Osteoblast (primary cell): ENCODE data around the gene EHD4. TPM values are rescaled to one million over a fixed set of nuclear protein-coding genes. Genes with fewer than 3 reads are reported as not detected.
A peak's percentile ranks its signal among the peaks of the same experiment; 100 is the strongest.

ENCODE experiments used
- DNase-seq: peaks from one replicate; pipeline ENCODE4 v3.0.0; 2011; ENCODE audit warnings: low spot score, mixed read lengths; ENCODE audit not compliant: insufficient read length; ENCODE audit errors: missing footprints
- H2AFZ ChIP-seq: 2 replicates; pipeline ENCODE4 v1.6.0; 2011; ENCODE audit warnings: mild to moderate bottlenecking, low read length
- H3K27ac ChIP-seq: 2 replicates; pipeline ENCODE4 v1.5.1; 2011; ENCODE audit warnings: mild to moderate bottlenecking, low read depth, low read length, moderate library complexity
- H3K27me3 ChIP-seq: 2 replicates; pipeline ENCODE4 v1.6.0; 2012; ENCODE audit warnings: mild to moderate bottlenecking, control low read depth, inconsistent platforms, low read length, moderate library complexity; ENCODE audit not compliant: insufficient read depth
- H3K36me3 ChIP-seq: 2 replicates; pipeline ENCODE4 v1.5.1; 2011; ENCODE audit warnings: mild to moderate bottlenecking, low read length, control low read depth, moderate library complexity; ENCODE audit not compliant: insufficient read depth
- H3K4me1 ChIP-seq: 2 replicates; pipeline ENCODE4 v1.5.1; 2011; ENCODE audit warnings: mild to moderate bottlenecking, low read length, control low read depth, moderate library complexity; ENCODE audit not compliant: insufficient read depth
- H3K4me2 ChIP-seq: 2 replicates; pipeline ENCODE4 v1.6.0; 2011; ENCODE audit warnings: mild to moderate bottlenecking, low read length; ENCODE audit not compliant: insufficient read depth
- H3K4me3 ChIP-seq: fragments of 200-600 bp; sonication (generic); 3 replicates; pipeline ENCODE4 v1.5.1; 2012; ENCODE audit warnings: mild to moderate bottlenecking, low read length, inconsistent platforms; ENCODE audit not compliant: insufficient read depth
- H3K79me2 ChIP-seq: 2 replicates; pipeline ENCODE4 v1.6.0; 2012; ENCODE audit warnings: mild to moderate bottlenecking, low read length, control low read depth, inconsistent platforms; ENCODE audit not compliant: insufficient read depth
- H3K9me3 ChIP-seq: 2 replicates; pipeline ENCODE4 v1.5.1; 2011; ENCODE audit warnings: low read depth, low read length, control low read depth
- H4K20me1 ChIP-seq: 2 replicates; pipeline ENCODE4 v1.6.0; 2012; ENCODE audit warnings: mild to moderate bottlenecking, low read length, control low read depth; ENCODE audit not compliant: insufficient read depth
- CTCF ChIP-seq: IDR thresholded peaks from 2 replicates; pipeline ENCODE4 v1.5.1; 2011; ENCODE audit warnings: mild to moderate bottlenecking, low read depth, low read length, moderate library complexity; ENCODE audit errors: extremely low read depth
- total RNA-seq: library from RNA; depleted of rRNA; stranded (reverse); fragments of >200 nt; gene quantifications from 2 replicates; pipeline ENCODE4 v1.2.3, GENCODE V29; 2012

Gene EHD4
- total RNA-seq, 1 donor = 15.9 TPM

GRCh38 chr15:41999290-42000285 lies 27.2 kb upstream of the EHD4 start:
- no peak overlapping the region for H3K4me3 ChIP-seq
- DNase-seq = peak; percentile 63
- TF ChIP-seq CTCF = no peak
- no peaks in the 10 kb centered on the region for H4K20me1 ChIP-seq
- H2AFZ ChIP-seq = no peak overlapping the region
- H3K27ac ChIP-seq = no peak overlapping the region
- H3K79me2 ChIP-seq = no peaks in the 10 kb centered on the region
- no peaks in the 10 kb centered on the region for H3K36me3 ChIP-seq
- peaks cover 28% of the 10 kb centered on the region for H3K27me3 ChIP-seq
- no peaks in the 10 kb centered on the region for H3K4me1 ChIP-seq
- no peak overlapping the region for H3K4me2 ChIP-seq
- no peaks in the 10 kb centered on the region for H3K9me3 ChIP-seq

GRCh38 chr15:41997845-41998244 lies 25.5 kb upstream of the EHD4 start:
- TF ChIP-seq CTCF = no peak

GRCh38 chr15:41996921-41997592 lies 24.7 kb upstream of the EHD4 start:
- H3K4me3 ChIP-seq = no peak overlapping the region
- peak; percentile 48 for DNase-seq
- no peak overlapping the region for H2AFZ ChIP-seq
- H3K27me3 ChIP-seq = peaks cover 15% of the 10 kb centered on the region
- no peak for TF ChIP-seq CTCF
- no peaks in the 10 kb centered on the region for H3K79me2 ChIP-seq
- no peaks in the 10 kb centered on the region for H3K36me3 ChIP-seq
- no peaks in the 10 kb centered on the region for H3K4me1 ChIP-seq
- no peaks in the 10 kb centered on the region for H4K20me1 ChIP-seq
- H3K9me3 ChIP-seq = no peaks in the 10 kb centered on the region
- no peak overlapping the region for H3K4me2 ChIP-seq
- no peak overlapping the region for H3K27ac ChIP-seq

More at GRCh38 chr15:41997845-41998244, 25.5 kb upstream of the EHD4 start:
- Histone ChIP-seq H3K4me1 (no peaks in the 10 kb centered on the region), H3K4me3 (no peak overlapping the region), H4K20me1 (no peaks in the 10 kb centered on the region), H3K27ac (no peak overlapping the region), H3K4me2 (no peak overlapping the region), H3K79me2 (no peaks in the 10 kb centered on the region), H3K36me3 (no peaks in the 10 kb centered on the region), H3K9me3 (no peaks in the 10 kb centered on the region), H2AFZ (no peak overlapping the region), H3K27me3 (peaks cover 17% of the 10 kb centered on the region)
- DNase-seq = peak; percentile 13

- Histone ChIP-seq H3K4me2 (no peak overlapping the region), H3K4me1 (no peaks in the 10 kb centered on the region), H3K79me2 (no peaks in the 10 kb centered on the region), H3K36me3 (no peaks in the 10 kb centered on the region), H3K9me3 (no peaks in the 10 kb centered on the region), H3K27me3 (peaks cover 13% of the 10 kb centered on the region), H3K27ac (no peak overlapping the region), H3K4me3 (no peak overlapping the region), H4K20me1 (no peaks in the 10 kb centered on the region), H2AFZ (no peak overlapping the region)
- peak; percentile 25 for DNase-seq
- TF ChIP-seq CTCF = no peak
These were observed 24.0 kb upstream of the EHD4 start for GRCh38 chr15:41996376-41996775.
